Activated CD4-positive, alpha-beta T cell treated with anti-CD3 and anti-CD28 coated beads, Interleukin-2, amount 10 ng/mL, durations not matched to agents 24 days and 14 days (primary cell): ENCODE data around the gene GOPC. TPM values are rescaled to one million over a fixed set of nuclear protein-coding genes. Genes with fewer than 3 reads are reported as not detected.
A peak's percentile ranks its signal among the peaks of the same experiment; 100 is the strongest.
"Not testable (repeated sequence)": the region's sequence is repeated elsewhere in the genome, so short reads cannot be mapped to it uniquely, and the experiment has no call there.

ENCODE experiments used
- DNase-seq: peaks from one replicate; pipeline ENCODE4 v3.0.0; 2022
- H3K27ac Mint-ChIP-seq: one replicate; pipeline ENCODE4 v1.8.0; 2022; ENCODE audit warnings: mild to moderate bottlenecking, mixed read lengths
- H3K27me3 Mint-ChIP-seq: one replicate; pipeline ENCODE4 v1.8.0; 2022; ENCODE audit warnings: mixed read lengths
- H3K36me3 Mint-ChIP-seq: one replicate; pipeline ENCODE4 v1.8.0; 2022; ENCODE audit warnings: low read depth, mild to moderate bottlenecking, mixed read lengths
- H3K4me1 Mint-ChIP-seq: one replicate; pipeline ENCODE4 v1.8.0; 2021; ENCODE audit warnings: mixed read lengths
- H3K4me3 Mint-ChIP-seq: one replicate; pipeline ENCODE4 v1.8.0; 2022; ENCODE audit warnings: mild to moderate bottlenecking, moderate library complexity, mixed read lengths
- H3K9me3 Mint-ChIP-seq: one replicate; pipeline ENCODE4 v1.8.0; 2021; ENCODE audit warnings: mixed read lengths
- intact Hi-C: fragments of 100-400 bp; cut with micrococcal nuclease; formaldehyde crosslinking; loops from one replicate; pipeline ENCODE4 v1.15.1; 2023
- total RNA-seq: library from RNA; stranded (reverse); gene quantifications from 2 replicates; pipeline ENCODE4 v1.2.3, GENCODE V29; 2022

The GOPC gene
- total RNA-seq = 22.2 TPM in 2 replicates

- Mint-ChIP-seq H3K4me3 (peak within 1 kb of the TSS; percentile 99), H3K9me3 (peaks cover 4% of the 10 kb centered on the region), H3K36me3 (peaks cover 27% of the 10 kb centered on the region), H3K27ac (peak within 1 kb of the TSS; percentile 100), H3K27me3 (peaks cover 3% of the 10 kb centered on the region), H3K4me1 (peaks cover 31% of the 10 kb centered on the region)
- intact Hi-C loops = loop anchor here (1.0 to 10.0 kb wide), 10 partner anchors 33 to 1710 kb away; partner anchors contain the start of genes DCBLD1, KPNA5, NUS1 and TSPYL4
- DNase-seq = peak; percentile 98
Measured at GRCh38 chr6:117602151-117602898, at the start of gene GOPC. GOPC (minus strand) TSS chr6:117602511; CDS start chr6:117602288, 223 bp downstream.

- not testable (repeated sequence) for H3K27me3 Mint-ChIP-seq
Measured at GRCh38 chr6:117651984-117652383, 49.7 kb upstream of the GOPC start.

GRCh38 chr6:117642976-117643375, 40.7 kb upstream of the GOPC start:
- Mint-ChIP-seq H3K27me3 (peaks cover 1% of the 10 kb centered on the region), H3K36me3 (no peaks in the 10 kb centered on the region), H3K27ac (no peak overlapping the region), H3K4me1 (no peaks in the 10 kb centered on the region), H3K9me3 (peaks cover 4% of the 10 kb centered on the region), H3K4me3 (no peak overlapping the region)
- intact Hi-C loops = no loop called here
- no peak for DNase-seq

More at GRCh38 chr6:117651984-117652383, 49.7 kb upstream of the GOPC start:
- H3K4me1 Mint-ChIP-seq, DNase-seq, H3K9me3 Mint-ChIP-seq, H3K27ac Mint-ChIP-seq, H3K4me3 Mint-ChIP-seq, intact Hi-C loops, H3K36me3 Mint-ChIP-seq: not testable (repeated sequence)

- intact Hi-C loops = no loop called here
- no peak overlapping the region for H3K27ac Mint-ChIP-seq
- DNase-seq = no peak
- no peaks in the 10 kb centered on the region for H3K36me3 Mint-ChIP-seq
- H3K27me3 Mint-ChIP-seq = peaks cover 2% of the 10 kb centered on the region
- H3K4me3 Mint-ChIP-seq = no peak overlapping the region
- peaks cover 4% of the 10 kb centered on the region for H3K9me3 Mint-ChIP-seq
- H3K4me1 Mint-ChIP-seq = no peaks in the 10 kb centered on the region
Measured at GRCh38 chr6:117637770-117638169, 35.5 kb upstream of the GOPC start.

GRCh38 chr6:117629119-117629660, 26.9 kb upstream of the GOPC start:
- peaks cover 6% of the 10 kb centered on the region for H3K27me3 Mint-ChIP-seq
- DNase-seq = no peak
- no peak overlapping the region for H3K27ac Mint-ChIP-seq
- intact Hi-C loops = no loop called here
- H3K36me3 Mint-ChIP-seq = no peaks in the 10 kb centered on the region
- no peaks in the 10 kb centered on the region for H3K4me1 Mint-ChIP-seq
- no peak overlapping the region for H3K4me3 Mint-ChIP-seq
- peaks cover 6% of the 10 kb centered on the region for H3K9me3 Mint-ChIP-seq

GRCh38 chr6:117627533-117627932, 25.2 kb upstream of the GOPC start:
- no peak for DNase-seq
- H3K27me3 Mint-ChIP-seq = peaks cover 3% of the 10 kb centered on the region
- intact Hi-C loops = no loop called here
- no peak overlapping the region for H3K4me3 Mint-ChIP-seq
- no peaks in the 10 kb centered on the region for H3K4me1 Mint-ChIP-seq
- no peak overlapping the region for H3K27ac Mint-ChIP-seq
- H3K36me3 Mint-ChIP-seq = no peaks in the 10 kb centered on the region
- H3K9me3 Mint-ChIP-seq = peaks cover 15% of the 10 kb centered on the region

GRCh38 chr6:117624869-117625481, 22.7 kb upstream of the GOPC start:
- intact Hi-C loops = no loop called here
- Mint-ChIP-seq H3K27ac (no peak overlapping the region), H3K4me1 (no peaks in the 10 kb centered on the region), H3K27me3 (no peaks in the 10 kb centered on the region), H3K9me3 (peaks cover 15% of the 10 kb centered on the region), H3K4me3 (no peak overlapping the region), H3K36me3 (no peaks in the 10 kb centered on the region)
- no peak for DNase-seq

- peaks cover 6% of the 10 kb centered on the region for H3K4me1 Mint-ChIP-seq
- no peak overlapping the region for H3K4me3 Mint-ChIP-seq
- peaks cover 2% of the 10 kb centered on the region for H3K27me3 Mint-ChIP-seq
- H3K9me3 Mint-ChIP-seq = peaks cover 14% of the 10 kb centered on the region
- no peaks in the 10 kb centered on the region for H3K36me3 Mint-ChIP-seq
- no peak for DNase-seq
- intact Hi-C loops = no loop called here
- H3K27ac Mint-ChIP-seq = no peak overlapping the region
Measured at GRCh38 chr6:117619178-117619577, 16.9 kb upstream of the GOPC start.

- H3K27me3 Mint-ChIP-seq = peaks cover 4% of the 10 kb centered on the region
- no peak for DNase-seq
- no peak overlapping the region for H3K4me3 Mint-ChIP-seq
- intact Hi-C loops = no loop called here
- peaks cover 6% of the 10 kb centered on the region for H3K9me3 Mint-ChIP-seq
- H3K27ac Mint-ChIP-seq = peak overlapping the region; percentile 66
- no peaks in the 10 kb centered on the region for H3K36me3 Mint-ChIP-seq
- H3K4me1 Mint-ChIP-seq = peaks cover 10% of the 10 kb centered on the region
Measured at GRCh38 chr6:117617210-117618035, 15.1 kb upstream of the GOPC start.

- Mint-ChIP-seq H3K27me3 (peaks cover 8% of the 10 kb centered on the region), H3K36me3 (no peaks in the 10 kb centered on the region), H3K4me1 (peaks cover 10% of the 10 kb centered on the region), H3K9me3 (peaks cover 6% of the 10 kb centered on the region), H3K4me3 (no peak overlapping the region), H3K27ac (peak overlapping the region; percentile 38)
- intact Hi-C loops = no loop called here
- no peak for DNase-seq
Measured at GRCh38 chr6:117616391-117617209, 14.3 kb upstream of the GOPC start.

GRCh38 chr6:117615750-117616390, 13.6 kb upstream of the GOPC start:
- intact Hi-C loops = no loop called here
- H3K4me1 Mint-ChIP-seq = peaks cover 10% of the 10 kb centered on the region
- H3K9me3 Mint-ChIP-seq = peaks cover 6% of the 10 kb centered on the region
- H3K36me3 Mint-ChIP-seq = no peaks in the 10 kb centered on the region
- peaks cover 8% of the 10 kb centered on the region for H3K27me3 Mint-ChIP-seq
- no peak overlapping the region for H3K4me3 Mint-ChIP-seq
- no peak for DNase-seq
- peak overlapping the region; percentile 38 for H3K27ac Mint-ChIP-seq

- Mint-ChIP-seq H3K27me3 (peaks cover 9% of the 10 kb centered on the region), H3K36me3 (no peaks in the 10 kb centered on the region), H3K9me3 (peaks cover 6% of the 10 kb centered on the region), H3K4me3 (no peak overlapping the region), H3K27ac (no peak overlapping the region), H3K4me1 (peaks cover 10% of the 10 kb centered on the region)
- no peak for DNase-seq
- intact Hi-C loops = no loop called here
Measured at GRCh38 chr6:117613920-117614560, 11.7 kb upstream of the GOPC start.
